ENCODE data around the gene LIMS2. TPM values are rescaled to one million over a fixed set of nuclear protein-coding genes. Genes with fewer than 3 reads are reported as not detected.

LIMS2 gene
- polyA plus RNA-seq, 2 donors: 32.4 to 58.4 TPM

DNA sequence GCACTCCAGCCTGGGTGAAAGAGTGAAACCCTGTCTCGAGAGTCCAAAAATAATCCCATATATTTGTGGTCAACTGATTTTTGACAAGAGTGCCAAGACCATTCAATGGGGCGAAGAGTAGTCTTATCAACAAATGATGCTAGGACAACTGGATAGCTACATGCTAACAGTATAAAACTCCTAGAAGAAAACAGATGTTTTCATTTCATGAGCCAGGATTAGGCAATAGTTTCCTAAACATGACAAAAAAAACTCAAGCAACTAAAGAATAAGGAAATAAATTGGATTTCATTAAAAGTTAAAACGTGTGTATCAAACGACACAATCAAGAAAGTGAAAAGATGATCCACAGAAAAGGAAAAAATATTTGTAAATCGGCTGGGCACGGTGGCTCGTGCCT is 6.3 kb downstream of the LIMS2 start:
- Histone ChIP-seq H3K4me1 (ENCODE audit: control insufficient read depth in 2 of 2, insufficient read depth in 2 of 2, low read length in 1 of 2) (peaks cover 6 to 8% of the 10 kb centered on the region in 2 donors), H3K27ac (ENCODE audit: low read depth in 2 of 2, low read length in 1 of 2) (no peak overlapping the region), H3K36me3 (ENCODE audit: control insufficient read depth in 2 of 2, insufficient read depth in 2 of 2, low read length in 1 of 2) (no peaks in the 10 kb centered on the region), H3K27me3 (ENCODE audit: control insufficient read depth in 1 of 2, insufficient read depth in 2 of 2, low read length in 2 of 2) (no peaks in the 10 kb centered on the region), H3K4me3 (ENCODE audit: low read depth in 1 of 2, low read length in 2 of 2) (no peak overlapping the region), H3K9me3 (ENCODE audit: control insufficient read depth in 2 of 2, insufficient read depth in 1 of 2, low read depth in 1 of 2, low read length in 1 of 2) (no peaks in the 10 kb centered on the region)
- WGBS, 2 donors: 72 to 78% methylated on average over 7 of the region's 7 CpGs

DNA sequence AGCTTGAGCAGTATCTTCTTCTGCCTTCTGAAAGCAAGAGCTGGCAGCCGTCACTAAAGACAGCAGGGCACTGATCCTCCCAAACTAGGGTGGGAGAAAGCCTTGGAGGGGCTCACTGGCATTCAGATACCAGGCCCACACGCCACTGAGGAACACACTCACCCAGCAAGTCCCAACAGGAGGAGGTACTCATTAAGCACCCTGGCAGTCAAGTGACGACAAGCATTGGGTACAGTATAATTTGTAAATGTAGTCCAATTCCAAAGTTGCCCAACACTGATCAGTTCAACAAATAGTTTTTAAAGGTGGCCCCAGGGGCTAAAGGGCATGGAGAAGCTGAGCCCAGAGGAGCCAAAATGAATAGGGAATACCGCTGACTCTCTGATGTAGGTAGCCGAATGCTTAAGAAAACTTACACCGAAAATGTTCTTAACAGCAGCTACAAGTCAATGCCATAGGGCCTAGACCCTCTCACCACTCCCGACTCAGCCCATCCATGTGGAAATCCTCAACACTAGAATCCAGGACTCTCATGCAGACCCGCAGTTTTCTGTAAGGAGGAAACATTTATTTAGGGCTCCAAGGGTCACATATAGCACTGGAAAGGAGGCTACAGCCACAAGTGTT is 9.9 kb downstream of the LIMS2 start:
- Histone ChIP-seq H3K4me1 (ENCODE audit: control insufficient read depth in 2 of 2, insufficient read depth in 2 of 2, low read length in 1 of 2) (peaks cover 6 to 20% of the 10 kb centered on the region in 2 donors), H3K4me3 (ENCODE audit: low read depth in 1 of 2, low read length in 2 of 2) (no peak overlapping the region), H3K27ac (ENCODE audit: low read depth in 2 of 2, low read length in 1 of 2) (peak overlapping the region in 1 of 2 donors; percentile 6), H3K27me3 (ENCODE audit: control insufficient read depth in 1 of 2, insufficient read depth in 2 of 2, low read length in 2 of 2) (no peaks in the 10 kb centered on the region), H3K36me3 (ENCODE audit: control insufficient read depth in 2 of 2, insufficient read depth in 2 of 2, low read length in 1 of 2) (peaks cover 0 to 5% of the 10 kb centered on the region in 2 donors), H3K9me3 (ENCODE audit: control insufficient read depth in 2 of 2, insufficient read depth in 1 of 2, low read depth in 1 of 2, low read length in 1 of 2) (no peaks in the 10 kb centered on the region)
- 62 to 81% methylated on average over 8 of the region's 8 CpGs for whole genome bisulfite sequencing, 2 donors

DNA sequence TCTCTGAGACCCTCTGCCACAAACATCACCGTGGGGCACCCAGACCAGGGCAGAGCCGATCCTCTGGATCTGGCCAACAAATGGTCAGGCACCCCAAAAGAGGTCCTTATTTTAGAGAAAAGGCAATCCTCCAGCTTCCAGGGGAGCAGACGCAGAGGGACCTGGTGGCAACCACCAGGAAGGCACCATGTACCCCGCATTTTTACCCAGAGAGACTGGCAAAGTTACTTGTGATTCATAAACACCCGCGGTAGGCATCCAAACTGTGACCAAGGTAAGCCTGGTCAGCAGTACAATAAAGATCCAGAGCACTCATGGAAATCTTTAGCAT is 10.5 kb downstream of the LIMS2 start:
- Histone ChIP-seq H3K9me3 (ENCODE audit: control insufficient read depth in 2 of 2, insufficient read depth in 1 of 2, low read depth in 1 of 2, low read length in 1 of 2) (no peaks in the 10 kb centered on the region), H3K4me1 (ENCODE audit: control insufficient read depth in 2 of 2, insufficient read depth in 2 of 2, low read length in 1 of 2) (peaks cover 6 to 20% of the 10 kb centered on the region in 2 donors), H3K36me3 (ENCODE audit: control insufficient read depth in 2 of 2, insufficient read depth in 2 of 2, low read length in 1 of 2) (peaks cover 0 to 5% of the 10 kb centered on the region in 2 donors), H3K4me3 (ENCODE audit: low read depth in 1 of 2, low read length in 2 of 2) (no peak overlapping the region), H3K27me3 (ENCODE audit: control insufficient read depth in 1 of 2, insufficient read depth in 2 of 2, low read length in 2 of 2) (no peaks in the 10 kb centered on the region), H3K27ac (ENCODE audit: low read depth in 2 of 2, low read length in 1 of 2) (peak overlapping the region; percentile 6 to 59)
- WGBS, 2 donors: 71 to 80% methylated on average over 6 of the region's 6 CpGs

DNA sequence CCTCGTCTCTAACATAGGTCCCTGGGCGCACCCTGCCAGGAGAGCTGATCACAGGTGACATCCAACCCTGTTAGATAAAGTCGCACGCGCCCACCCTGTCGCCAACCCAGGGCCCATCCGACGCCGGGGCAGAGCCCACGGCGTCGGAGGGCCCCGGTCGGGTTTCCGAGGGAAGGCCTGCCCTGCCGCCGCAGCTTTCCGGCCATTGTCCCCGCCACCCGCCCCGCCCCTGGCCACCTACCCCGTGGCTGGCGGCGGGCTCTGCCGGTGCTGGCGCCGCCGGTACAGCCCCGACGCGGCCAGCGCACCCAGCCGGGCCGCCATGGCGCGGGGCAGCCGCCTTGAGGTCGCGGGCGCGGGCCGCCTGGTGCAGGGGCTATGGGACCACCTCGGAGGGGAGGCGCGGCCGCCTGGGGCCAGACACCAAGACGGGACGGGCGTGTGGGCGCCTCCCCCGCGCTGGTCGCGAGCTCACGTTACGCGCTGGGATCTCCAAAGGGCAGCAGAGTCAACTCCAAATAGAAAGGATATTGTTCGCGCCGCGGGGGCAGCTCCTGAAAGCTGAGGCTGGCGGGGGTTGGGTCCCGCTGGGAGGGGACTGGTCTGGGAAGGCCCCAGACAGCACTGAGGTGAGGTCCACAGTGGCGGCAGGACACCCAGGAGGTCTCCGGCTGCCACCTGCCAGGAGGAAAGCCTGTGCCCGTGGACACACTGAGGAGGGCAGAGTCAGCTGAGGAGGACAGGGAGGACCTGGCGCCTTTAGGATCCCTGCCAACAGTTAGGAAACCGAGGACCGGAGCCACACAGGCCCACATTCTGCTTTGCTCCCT is 11.1 kb downstream of the LIMS2 start:
- WGBS, 2 donors: 22 to 37% methylated on average over 49 to 69 of the region's 69 CpGs
- no peaks in the 10 kb centered on the region for H3K27me3 ChIP-seq (ENCODE audit: control insufficient read depth in 1 of 2, insufficient read depth in 2 of 2, low read length in 2 of 2)
- no peaks in the 10 kb centered on the region for H3K9me3 ChIP-seq (ENCODE audit: control insufficient read depth in 2 of 2, insufficient read depth in 1 of 2, low read depth in 1 of 2, low read length in 1 of 2)
- peaks cover 6 to 21% of the 10 kb centered on the region in 2 donors for H3K4me1 ChIP-seq (ENCODE audit: control insufficient read depth in 2 of 2, insufficient read depth in 2 of 2, low read length in 1 of 2)
- H3K4me3 ChIP-seq (ENCODE audit: low read depth in 1 of 2, low read length in 2 of 2): peak overlapping the region; percentile 28
- H3K27ac ChIP-seq (ENCODE audit: low read depth in 2 of 2, low read length in 1 of 2): peak overlapping the region; percentile 9 to 59
- peaks cover 0 to 5% of the 10 kb centered on the region in 2 donors for H3K36me3 ChIP-seq (ENCODE audit: control insufficient read depth in 2 of 2, insufficient read depth in 2 of 2, low read length in 1 of 2)

DNA sequence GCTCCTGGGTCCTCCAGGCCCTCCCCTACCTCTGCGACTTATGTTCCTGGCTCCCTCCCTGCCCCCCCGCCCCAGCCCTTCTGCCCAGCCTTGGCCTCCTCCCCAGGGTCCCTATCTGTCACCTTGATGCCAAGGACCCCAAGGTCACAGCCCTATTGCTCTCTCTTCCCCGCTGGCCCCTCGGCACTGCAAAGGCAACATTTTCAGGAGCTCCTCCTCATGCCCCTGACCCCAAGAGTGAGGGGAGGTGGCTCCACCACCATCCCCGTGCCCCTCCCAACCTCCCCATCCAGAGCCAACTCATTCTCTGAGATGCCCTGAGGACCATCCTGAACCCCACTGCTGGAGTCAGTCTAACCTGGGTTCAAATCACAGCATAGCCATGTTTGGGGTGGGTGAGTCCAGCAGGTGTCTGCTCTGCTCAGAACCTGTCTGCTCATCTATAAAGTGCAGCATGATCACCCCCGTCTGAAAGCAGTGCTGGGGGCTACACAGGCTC is 11.7 kb downstream of the LIMS2 start:
- H3K4me1 ChIP-seq (ENCODE audit: control insufficient read depth in 2 of 2, insufficient read depth in 2 of 2, low read length in 1 of 2): peaks cover 6 to 27% of the 10 kb centered on the region in 2 donors
- 70 to 71% methylated on average over 6 of the region's 6 CpGs for WGBS, 2 donors
- peak overlapping the region; percentile 59 to 63 for H3K27ac ChIP-seq (ENCODE audit: low read depth in 2 of 2, low read length in 1 of 2)
- H3K4me3 ChIP-seq (ENCODE audit: low read depth in 1 of 2, low read length in 2 of 2): peak overlapping the region in 1 of 2 donors; percentile 28
- H3K27me3 ChIP-seq (ENCODE audit: control insufficient read depth in 1 of 2, insufficient read depth in 2 of 2, low read length in 2 of 2): no peaks in the 10 kb centered on the region
- peaks cover 0 to 5% of the 10 kb centered on the region in 2 donors for H3K36me3 ChIP-seq (ENCODE audit: control insufficient read depth in 2 of 2, insufficient read depth in 2 of 2, low read length in 1 of 2)
- no peaks in the 10 kb centered on the region for H3K9me3 ChIP-seq (ENCODE audit: control insufficient read depth in 2 of 2, insufficient read depth in 1 of 2, low read depth in 1 of 2, low read length in 1 of 2)

DNA sequence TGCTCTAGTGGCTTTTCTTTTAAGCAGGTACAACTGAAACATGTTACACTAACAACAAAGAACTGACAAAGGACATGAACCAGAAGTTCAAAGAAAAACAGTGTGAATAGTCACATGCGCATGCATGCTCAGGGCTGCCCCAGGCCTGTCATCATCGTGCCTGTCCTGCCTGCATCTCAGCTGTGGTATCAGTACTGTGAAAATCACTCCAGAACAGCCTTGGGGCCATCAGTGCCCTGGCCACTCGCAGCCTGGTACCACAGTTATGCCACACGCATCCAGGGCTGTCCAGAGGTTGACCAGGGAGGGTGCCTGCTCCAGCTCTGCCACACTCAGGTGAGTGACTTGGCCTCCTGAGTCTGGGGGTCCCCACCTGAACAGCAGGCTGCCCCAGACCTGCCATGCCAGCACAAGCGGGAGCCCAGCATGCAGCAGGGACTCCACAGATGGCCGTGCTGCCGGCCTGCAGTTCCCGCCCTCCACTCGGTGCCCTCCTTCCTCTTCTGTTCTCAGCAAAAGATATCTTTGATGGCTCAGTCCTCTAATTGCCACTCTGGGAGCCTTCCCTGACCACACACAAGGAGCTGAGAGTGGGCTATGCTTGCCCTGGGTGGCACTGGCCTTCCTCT is 12.3 kb downstream of the LIMS2 start:
- Histone ChIP-seq H3K36me3 (ENCODE audit: control insufficient read depth in 2 of 2, insufficient read depth in 2 of 2, low read length in 1 of 2) (peaks cover 0 to 5% of the 10 kb centered on the region in 2 donors), H3K27me3 (ENCODE audit: control insufficient read depth in 1 of 2, insufficient read depth in 2 of 2, low read length in 2 of 2) (no peaks in the 10 kb centered on the region), H3K9me3 (ENCODE audit: control insufficient read depth in 2 of 2, insufficient read depth in 1 of 2, low read depth in 1 of 2, low read length in 1 of 2) (no peaks in the 10 kb centered on the region), H3K4me1 (ENCODE audit: control insufficient read depth in 2 of 2, insufficient read depth in 2 of 2, low read length in 1 of 2) (peaks cover 6 to 28% of the 10 kb centered on the region in 2 donors), H3K4me3 (ENCODE audit: low read depth in 1 of 2, low read length in 2 of 2) (no peak overlapping the region), H3K27ac (ENCODE audit: low read depth in 2 of 2, low read length in 1 of 2) (peak overlapping the region; percentile 59 to 63)
- 44 to 60% methylated on average over 9 of the region's 9 CpGs for WGBS, 2 donors

DNA sequence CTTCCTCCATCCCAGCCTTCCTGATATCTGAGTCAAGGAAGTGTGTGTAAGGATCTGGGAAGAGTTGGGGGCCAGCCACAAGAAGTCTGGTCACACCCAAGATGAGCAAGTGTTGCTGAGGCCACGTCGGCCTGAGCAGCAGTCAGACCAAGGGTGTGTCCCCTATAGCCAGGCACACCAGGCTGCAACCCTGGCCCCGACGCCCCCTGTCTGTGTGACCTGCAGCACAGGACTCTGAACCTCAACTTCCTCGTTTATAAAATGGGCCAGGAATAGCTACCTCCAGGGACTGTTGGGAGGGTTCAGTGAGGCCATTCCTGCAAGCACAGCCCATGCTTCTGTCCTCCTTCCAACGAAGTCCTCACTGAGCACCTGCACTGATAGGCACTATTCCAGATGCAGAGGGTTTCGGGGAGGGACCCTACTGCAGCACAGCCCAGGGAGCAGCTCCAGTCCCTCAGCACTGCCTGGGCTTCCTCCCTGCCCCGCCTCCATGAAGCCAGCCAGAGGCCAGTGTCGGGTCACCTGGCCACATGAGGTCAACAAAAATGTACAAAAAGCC is 13.3 kb downstream of the LIMS2 start:
- peak overlapping the region; percentile 50 to 57 for H3K27ac ChIP-seq (ENCODE audit: low read depth in 2 of 2, low read length in 1 of 2)
- H3K9me3 ChIP-seq (ENCODE audit: control insufficient read depth in 2 of 2, insufficient read depth in 1 of 2, low read depth in 1 of 2, low read length in 1 of 2): no peaks in the 10 kb centered on the region
- peaks cover 6 to 28% of the 10 kb centered on the region in 2 donors for H3K4me1 ChIP-seq (ENCODE audit: control insufficient read depth in 2 of 2, insufficient read depth in 2 of 2, low read length in 1 of 2)
- no peaks in the 10 kb centered on the region for H3K27me3 ChIP-seq (ENCODE audit: control insufficient read depth in 1 of 2, insufficient read depth in 2 of 2, low read length in 2 of 2)
- WGBS, 2 donors: 47 to 53% methylated on average over 9 of the region's 9 CpGs
- H3K4me3 ChIP-seq (ENCODE audit: low read depth in 1 of 2, low read length in 2 of 2): no peak overlapping the region
- H3K36me3 ChIP-seq (ENCODE audit: control insufficient read depth in 2 of 2, insufficient read depth in 2 of 2, low read length in 1 of 2): peaks cover 0 to 5% of the 10 kb centered on the region in 2 donors

DNA sequence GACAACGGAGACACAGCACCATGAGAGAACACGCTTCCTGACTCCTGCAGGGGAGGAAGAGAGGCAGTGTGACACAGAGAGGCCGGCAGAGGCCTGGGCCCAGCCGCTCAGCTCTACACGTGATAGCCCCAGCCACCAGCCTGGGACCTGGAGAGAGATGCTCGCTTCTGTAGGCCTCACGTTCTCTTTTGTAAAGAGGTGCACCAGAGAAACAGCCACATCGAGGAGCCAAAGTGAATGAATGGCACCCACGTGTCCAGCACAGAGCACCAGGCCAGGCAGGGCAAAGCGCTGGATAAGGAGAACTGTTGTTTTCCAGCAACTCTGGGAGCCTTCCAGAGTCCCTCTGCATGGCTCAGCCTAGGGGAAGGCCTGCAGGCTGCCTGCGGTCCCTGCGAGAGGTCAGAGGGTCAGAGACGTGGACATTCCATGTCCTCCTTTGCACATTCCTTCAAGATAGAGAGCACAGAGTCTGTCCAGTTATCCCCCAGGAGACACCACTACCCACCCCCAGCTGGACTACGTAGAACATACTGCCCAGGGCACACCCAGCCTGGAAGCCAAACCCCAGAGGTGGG is 14.2 kb downstream of the LIMS2 start:
- peaks cover 6 to 28% of the 10 kb centered on the region in 2 donors for H3K4me1 ChIP-seq (ENCODE audit: control insufficient read depth in 2 of 2, insufficient read depth in 2 of 2, low read length in 1 of 2)

DNA sequence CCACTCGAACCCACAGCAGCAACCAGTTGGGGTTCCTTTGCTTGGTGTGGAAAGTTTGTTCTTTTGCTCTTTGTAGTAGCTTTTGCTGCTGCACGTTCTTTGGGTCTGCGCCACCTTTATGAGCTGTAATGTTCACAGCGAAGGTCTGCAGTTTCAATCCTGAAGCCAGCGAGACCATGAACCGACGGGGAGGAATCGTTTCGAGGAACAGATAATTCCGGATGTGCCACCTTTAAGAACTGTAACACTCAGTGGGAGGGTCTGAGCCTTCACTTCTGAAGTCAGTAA is 15.1 kb downstream of the LIMS2 start:
- 87 to 89% methylated on average over 10 of the region's 10 CpGs for WGBS, 2 donors

More for the DNA sequence above, 14.2 kb downstream of the LIMS2 start:
- peaks cover 0 to 5% of the 10 kb centered on the region in 2 donors for H3K36me3 ChIP-seq (ENCODE audit: control insufficient read depth in 2 of 2, insufficient read depth in 2 of 2, low read length in 1 of 2)
- H3K4me3 ChIP-seq (ENCODE audit: low read depth in 1 of 2, low read length in 2 of 2): no peak overlapping the region
- peak overlapping the region; percentile 50 to 57 for H3K27ac ChIP-seq (ENCODE audit: low read depth in 2 of 2, low read length in 1 of 2)
- WGBS, 2 donors: 80 to 84% methylated on average over 14 of the region's 14 CpGs
- no peaks in the 10 kb centered on the region for H3K9me3 ChIP-seq (ENCODE audit: control insufficient read depth in 2 of 2, insufficient read depth in 1 of 2, low read depth in 1 of 2, low read length in 1 of 2)
- H3K27me3 ChIP-seq (ENCODE audit: control insufficient read depth in 1 of 2, insufficient read depth in 2 of 2, low read length in 2 of 2): no peaks in the 10 kb centered on the region

More for the DNA sequence above, 15.1 kb downstream of the LIMS2 start:
- Histone ChIP-seq H3K4me1 (ENCODE audit: control insufficient read depth in 2 of 2, insufficient read depth in 2 of 2, low read length in 1 of 2) (peaks cover 6 to 27% of the 10 kb centered on the region in 2 donors), H3K36me3 (ENCODE audit: control insufficient read depth in 2 of 2, insufficient read depth in 2 of 2, low read length in 1 of 2) (peaks cover 0 to 5% of the 10 kb centered on the region in 2 donors), H3K9me3 (ENCODE audit: control insufficient read depth in 2 of 2, insufficient read depth in 1 of 2, low read depth in 1 of 2, low read length in 1 of 2) (no peaks in the 10 kb centered on the region), H3K4me3 (ENCODE audit: low read depth in 1 of 2, low read length in 2 of 2) (no peak overlapping the region), H3K27ac (ENCODE audit: low read depth in 2 of 2, low read length in 1 of 2) (peak overlapping the region in 1 of 2 donors; percentile 23), H3K27me3 (ENCODE audit: control insufficient read depth in 1 of 2, insufficient read depth in 2 of 2, low read length in 2 of 2) (no peaks in the 10 kb centered on the region)
